Measurements from ENCODE around the gene IL19.
"Not testable (repeated sequence)": the region's sequence is repeated elsewhere in the genome, so short reads cannot be mapped to it uniquely, and the experiment has no call there.

Gene IL19

GRCh38 chr1:206834711-206835110 lies 64.1 kb downstream of the IL19 start:
- DNase-seq, result peak; percentile 75

- DNase-seq, result no peak
Measured at GRCh38 chr1:206835186-206835585, 64.6 kb downstream of the IL19 start.

GRCh38 chr1:206836111-206836510 lies 65.5 kb downstream of the IL19 start:
- DNase-seq, result no peak

DNA sequence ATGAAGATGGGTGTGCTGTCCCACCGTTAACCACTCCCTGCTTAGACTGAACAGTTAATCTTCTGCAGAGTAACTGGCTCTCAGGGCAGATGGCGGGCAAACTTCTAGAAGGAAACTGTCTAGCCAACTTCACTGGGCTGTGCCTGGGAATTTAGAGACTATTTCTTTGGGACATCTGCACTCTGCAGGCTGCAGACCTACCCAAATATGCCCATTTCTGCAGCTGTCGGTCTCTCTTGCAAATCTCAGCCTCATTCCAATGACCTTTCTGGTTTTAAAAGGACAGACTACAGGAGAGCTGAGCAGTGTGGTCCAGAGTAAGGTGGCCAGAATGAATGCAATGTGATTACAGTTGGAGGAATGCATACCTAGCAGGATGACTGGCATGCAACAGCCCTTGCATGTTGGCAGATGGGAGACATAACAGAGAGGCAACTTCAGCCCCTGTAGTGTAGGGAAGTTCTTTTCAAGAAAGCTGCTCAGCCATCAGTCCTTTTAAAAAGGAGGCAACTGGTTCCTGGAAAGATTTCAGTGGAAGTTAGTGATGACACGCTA lies 68.5 kb downstream of the IL19 start:
- DNase-seq, result no peak

DNA sequence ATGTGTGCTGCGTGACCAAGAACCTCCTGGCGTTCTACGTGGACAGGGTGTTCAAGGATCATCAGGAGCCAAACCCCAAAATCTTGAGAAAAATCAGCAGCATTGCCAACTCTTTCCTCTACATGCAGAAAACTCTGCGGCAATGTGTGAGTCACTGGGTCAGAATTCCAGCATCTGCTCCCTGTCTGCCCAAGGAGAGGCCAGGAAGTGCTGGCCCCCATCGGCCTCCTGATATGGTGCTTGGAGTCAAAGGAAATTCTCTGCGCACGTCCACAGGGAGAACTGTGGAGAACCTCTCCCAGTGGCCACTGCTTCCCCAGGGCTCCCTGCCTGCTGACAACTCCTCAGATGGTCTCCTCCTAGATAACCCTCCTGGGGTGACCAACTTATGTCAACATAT lies 69.3 kb downstream of the IL19 start:
- DNase-seq, result no peak

DNA sequence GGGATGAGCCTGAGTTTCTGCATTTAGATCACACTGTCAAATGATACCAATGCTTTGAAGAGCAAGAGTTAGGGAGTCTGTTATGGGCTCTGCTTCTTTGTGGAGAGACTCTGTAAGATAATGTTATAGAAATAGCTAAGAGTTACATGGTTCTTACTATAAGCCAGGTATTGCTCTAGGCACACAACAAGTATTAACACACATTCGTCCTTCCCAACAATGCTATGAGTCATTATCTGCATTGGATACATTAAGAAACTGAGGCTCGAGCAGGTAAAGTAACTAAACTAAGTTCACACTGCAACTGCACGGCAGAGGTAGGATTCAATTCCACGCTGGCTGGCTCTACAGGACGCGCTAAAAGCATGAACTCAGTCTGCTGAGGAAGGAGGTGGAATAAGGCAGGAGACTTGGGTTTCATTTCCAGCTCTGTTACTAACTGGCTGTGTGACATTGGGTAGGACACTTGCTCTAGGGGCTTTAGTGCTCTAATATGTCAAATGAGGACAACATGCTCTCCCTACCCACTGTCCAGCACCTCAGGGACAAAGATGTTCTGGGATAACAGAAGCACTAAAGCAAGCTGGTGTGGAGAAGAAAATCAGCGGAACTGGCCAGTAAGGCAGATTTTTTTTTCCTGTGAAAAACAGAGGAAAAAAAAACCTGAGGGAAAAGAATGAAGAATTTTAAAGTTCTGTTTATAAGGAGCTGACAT lies 71.2 kb downstream of the IL19 start:
- no peak for DNase-seq

GRCh38 chr1:206842854-206843253 lies 72.3 kb downstream of the IL19 start:
- DNase-seq, result no peak

- no peak for DNase-seq
Measured at GRCh38 chr1:206843626-206844025, 73.1 kb downstream of the IL19 start.

GRCh38 chr1:206846487-206846886 lies 75.9 kb downstream of the IL19 start:
- no peak for DNase-seq

DNA sequence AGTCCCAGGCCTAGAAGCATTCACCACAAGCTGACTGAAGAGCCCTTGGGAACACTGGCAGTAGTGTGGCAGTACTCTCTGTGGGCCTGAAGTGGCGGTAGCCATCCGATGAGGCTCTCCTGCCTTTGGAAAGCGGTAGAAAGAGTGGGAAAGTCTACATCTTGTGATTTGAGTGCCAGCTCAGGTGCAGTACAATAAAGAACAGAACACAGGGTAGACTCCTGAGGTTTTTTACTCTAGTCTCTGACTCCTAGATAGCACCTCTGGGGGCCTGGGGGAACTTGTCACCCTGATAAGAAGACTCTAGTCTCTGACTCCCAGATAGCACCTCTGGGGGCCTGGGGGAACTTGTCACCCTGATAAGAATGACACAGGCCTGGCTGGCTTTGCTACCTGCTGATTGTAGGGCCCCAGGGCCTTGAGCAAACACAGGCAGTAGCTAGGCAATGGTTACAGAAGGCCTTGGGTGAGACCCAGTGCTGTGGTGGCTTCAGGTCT lies 76.8 kb downstream of the IL19 start:
- no peak for DNase-seq

DNA sequence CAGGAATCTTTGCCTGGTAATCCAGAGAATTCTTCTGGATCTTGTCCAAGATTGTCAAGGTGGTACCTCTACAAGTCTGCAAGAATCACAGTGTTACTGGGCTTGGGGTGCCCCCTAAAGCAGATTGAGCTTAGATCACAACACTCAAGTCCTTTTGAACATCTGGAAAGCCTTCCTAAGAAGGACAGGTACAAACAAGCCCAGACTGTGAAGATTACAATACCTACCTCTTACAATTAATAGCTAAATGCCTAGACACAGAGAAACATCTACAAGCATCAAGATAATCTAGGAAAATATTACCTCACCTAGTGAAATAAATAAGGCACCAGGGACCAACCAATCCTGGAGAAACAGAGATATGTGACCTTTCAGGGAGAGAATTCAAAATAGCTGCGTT lies 77.4 kb downstream of the IL19 start:
- no peak for DNase-seq

- DNase-seq, result no peak
Measured at GRCh38 chr1:206850401-206850800, 79.8 kb downstream of the IL19 start.

DNA sequence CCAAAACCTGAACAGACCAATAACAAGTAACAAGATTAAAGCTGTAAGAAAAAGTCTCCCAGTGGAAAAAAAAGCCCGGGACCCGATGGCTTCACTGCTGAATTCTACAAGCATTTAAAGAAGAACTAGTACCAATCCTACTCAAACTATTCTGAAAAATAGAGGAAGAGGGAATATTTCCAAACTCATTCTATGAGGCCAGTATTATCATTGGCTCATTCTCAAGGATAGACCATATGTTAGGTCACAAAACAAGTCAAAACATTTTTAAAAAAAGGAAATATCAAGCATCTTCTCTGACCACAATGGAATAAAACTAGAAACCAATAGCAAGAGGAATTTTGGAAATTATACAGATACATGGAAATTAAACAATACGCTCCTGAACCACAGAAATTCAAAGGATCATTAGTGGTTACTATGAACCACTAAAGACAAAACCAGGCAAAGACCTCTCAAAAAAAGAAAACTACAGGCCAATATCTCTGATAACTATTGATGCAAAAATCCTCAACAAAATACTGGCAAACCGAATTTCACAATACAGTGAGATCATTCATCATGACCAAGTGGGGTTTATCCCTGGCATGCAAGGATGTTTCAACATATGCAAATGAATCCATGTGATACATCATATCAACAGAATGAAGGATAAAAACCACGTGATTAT lies 80.9 kb downstream of the IL19 start:
- DNase-seq, result no peak

DNA sequence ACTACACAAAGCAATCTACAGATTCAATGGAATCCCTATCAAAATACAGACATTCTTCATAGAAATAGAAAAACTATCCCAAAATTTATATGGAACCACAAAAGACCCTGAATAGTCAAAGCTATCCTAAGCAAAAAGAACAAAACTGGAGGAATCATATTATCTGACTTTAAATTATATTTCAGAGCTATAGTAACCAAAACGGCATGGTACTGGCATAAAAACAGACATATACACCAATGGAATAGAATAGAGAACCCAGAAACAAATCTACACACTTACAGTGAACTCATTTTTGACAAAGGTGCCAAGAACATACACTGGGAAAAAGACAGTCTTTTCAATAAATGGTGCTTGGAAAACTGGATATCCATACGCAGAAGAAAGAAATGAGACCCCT lies 82.1 kb downstream of the IL19 start:
- DNase-seq, result not testable (repeated sequence)

- DNase-seq, result not testable (repeated sequence)
Measured at GRCh38 chr1:206853696-206854095, 83.1 kb downstream of the IL19 start.

- DNase-seq, result no peak
Measured at GRCh38 chr1:206854401-206855129, 84.0 kb downstream of the IL19 start.

- DNase-seq, result no peak
Measured at GRCh38 chr1:206855859-206856258, 85.3 kb downstream of the IL19 start.

DNA sequence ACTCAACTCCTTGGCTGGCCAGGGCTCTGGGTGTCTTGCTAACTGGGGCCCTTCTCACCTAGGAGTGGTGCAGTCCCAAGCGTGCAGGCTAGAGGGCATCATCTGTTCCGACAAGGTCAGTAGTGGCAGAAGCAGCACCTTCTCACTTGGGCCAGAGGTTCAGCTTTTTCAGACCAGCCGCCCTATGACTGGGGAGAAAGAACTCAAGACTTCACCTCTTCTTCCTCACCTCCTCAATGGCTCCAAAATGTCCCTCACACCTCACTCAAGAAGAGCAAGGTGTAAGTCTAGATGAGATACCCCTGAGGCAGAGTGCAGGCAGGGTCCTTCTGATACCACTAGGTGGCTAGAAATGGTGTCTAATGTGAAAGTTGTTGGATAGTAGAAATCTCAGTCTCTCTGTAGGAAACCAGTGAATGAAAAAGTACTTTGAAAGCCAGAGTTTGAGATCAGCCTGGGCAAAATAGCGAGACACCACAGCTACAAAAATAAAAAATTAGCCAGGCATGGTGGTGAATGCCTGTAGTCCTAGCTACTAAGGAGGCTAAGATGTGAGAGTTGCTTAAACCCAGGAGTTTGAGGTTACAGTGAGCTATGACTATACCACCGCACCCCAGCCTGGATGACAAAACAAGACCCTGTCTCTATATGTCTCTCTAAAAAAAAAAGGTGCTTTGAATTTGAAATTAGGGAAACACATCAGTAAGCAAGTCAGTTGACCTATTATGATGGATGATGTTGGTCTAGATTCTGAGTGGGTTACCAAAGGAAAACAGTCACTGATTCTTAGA lies 86.3 kb downstream of the IL19 start:
- DNase-seq, result peak; percentile 55

DNA sequence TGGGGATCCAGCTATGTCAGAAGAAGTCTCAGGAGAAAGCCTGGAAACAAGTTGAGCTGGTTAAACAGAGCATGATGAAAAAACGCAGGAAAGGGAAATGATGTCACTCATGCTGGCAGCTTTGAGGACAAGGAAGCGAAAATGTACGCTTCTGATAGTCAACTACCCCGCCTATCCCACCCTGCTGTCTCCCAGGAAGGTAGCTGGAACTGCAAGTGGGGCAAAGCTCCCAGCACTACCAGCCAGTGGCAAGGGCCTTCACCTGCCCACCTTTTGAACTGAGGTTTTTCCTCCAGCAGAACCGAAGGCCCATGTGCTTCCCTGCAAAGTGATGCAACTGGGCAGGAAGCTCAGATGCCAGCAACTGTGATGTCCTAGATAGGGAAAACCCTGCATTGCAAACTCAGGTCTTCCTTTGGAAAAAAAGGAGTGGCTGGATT lies 88.5 kb downstream of the IL19 start:
- no peak for DNase-seq

DNA sequence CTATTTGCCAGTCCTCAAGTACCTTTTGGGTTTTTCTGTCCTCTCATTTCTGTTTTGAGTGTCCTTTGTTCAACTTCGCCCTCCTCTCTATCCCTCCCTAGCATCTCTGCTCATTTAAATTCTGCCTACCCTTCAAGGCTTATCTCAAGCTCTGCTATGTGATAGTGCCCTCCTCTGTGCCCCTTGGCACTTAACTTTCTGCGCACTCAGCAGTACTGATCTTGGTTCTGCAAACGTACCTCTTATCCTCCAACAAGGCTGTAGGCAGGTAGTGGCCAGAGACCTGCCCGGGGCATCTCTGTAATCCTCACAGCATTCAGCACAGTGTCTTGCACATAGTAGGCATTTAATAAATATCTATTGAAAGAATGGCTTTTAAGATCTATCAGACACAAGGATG lies 89.6 kb downstream of the IL19 start:
- DNase-seq, result no peak

DNA sequence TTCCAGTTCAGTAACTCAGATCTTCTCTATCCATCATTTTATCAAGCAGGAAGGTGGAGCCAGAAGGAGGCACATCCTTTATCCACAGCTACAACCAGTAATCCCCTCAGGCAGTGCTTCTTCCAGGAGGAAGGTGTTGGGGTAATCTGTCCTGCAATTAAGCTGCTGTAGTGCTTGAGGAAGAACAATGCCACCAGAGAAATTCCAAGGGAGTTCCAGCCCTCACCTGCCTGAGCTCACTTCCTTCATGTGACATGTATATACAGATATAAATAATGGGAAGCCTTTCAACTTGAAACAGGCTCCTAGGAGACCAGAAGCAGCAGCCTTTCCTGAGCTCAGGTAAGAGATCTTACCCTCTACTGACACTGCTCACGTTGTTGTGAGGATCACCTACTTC lies 92.7 kb downstream of the IL19 start:
- no peak for DNase-seq

DNA sequence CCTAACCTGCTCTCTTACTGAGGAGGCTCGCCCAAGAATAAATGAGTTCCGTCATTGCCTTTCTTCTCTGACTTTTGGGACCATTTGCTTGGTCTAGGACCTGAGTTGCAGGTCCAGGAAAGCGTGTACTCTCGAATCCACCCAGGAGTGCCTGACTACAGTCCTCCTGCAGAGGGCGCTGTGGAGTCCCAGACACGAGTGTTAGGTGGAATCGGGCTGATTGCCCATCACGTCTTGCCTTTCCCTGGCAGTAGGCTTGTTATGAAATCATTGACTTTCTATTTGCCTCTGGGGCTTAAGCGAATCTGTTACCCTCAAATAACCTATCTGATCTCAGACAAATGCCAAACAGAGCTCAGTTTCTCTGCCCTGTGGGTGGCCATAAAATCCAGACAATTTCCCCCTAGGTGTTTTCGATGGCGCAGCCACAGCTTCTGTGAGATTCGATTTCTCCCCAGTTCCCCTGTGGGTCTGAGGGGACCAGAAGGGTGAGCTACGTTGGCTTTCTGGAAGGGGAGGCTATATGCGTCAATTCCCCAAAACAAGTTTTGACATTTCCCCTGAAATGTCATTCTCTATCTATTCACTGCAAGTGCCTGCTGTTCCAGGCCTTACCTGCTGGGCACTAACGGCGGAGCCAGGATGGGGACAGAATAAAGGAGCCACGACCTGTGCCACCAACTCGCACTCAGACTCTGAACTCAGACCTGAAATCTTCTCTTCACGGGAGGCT lies 94.5 kb downstream of the IL19 start, which contains the start of gene IL20:
Gene IL20, plus strand, starts transcription at position 685 of the 733 bp plus-strand sequence. CDS start 230 bp downstream, outside the sequence.
- DNase-seq, result peak; percentile 85
